Sigmoid colon (tissue), 3 donors: ENCODE measurements around the gene PDZRN4.

ENCODE experiments used
- POLR2A ChIP-seq, 2 donors: fragments of 450-650 bp; IDR thresholded peaks; one replicate each; pipeline ENCODE4 v1.6.1; 2016; ENCODE audit warnings: antibody characterized with exemption in 2 of 2, mild to moderate bottlenecking in 2 of 2, moderate library complexity in 2 of 2
- TF ChIP-seq, protein P1 (sequence below), 4 experiments: fragments of 450-650 bp in 3 of 4; fragments of 200-600 bp in 1 of 4; IDR thresholded peaks; one replicate each; pipeline ENCODE4 v1.5.1; 2016 to 2019; ENCODE audit warnings: antibody characterized with exemption in 4 of 4, mild to moderate bottlenecking in 3 of 4, moderate library complexity in 2 of 4

DNA sequence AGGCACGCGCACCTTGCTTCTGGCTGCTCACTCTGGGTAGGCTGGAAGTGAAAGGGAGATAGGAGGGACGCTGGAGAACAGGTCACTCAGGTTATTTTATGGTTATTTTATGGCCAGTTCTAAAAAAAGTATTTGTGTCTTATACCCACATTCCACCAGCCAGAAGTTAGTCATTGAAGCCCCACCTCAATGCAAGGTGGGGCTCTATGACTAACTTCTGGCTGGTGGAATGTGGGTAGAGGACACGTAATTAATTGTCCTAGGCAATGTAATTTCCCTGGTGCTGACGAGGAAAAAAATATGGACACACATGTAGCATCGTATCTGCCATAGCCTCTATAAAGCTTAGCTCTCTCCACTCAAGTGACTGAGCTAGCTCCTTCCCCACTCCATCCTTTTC lies 104.9 kb downstream of the PDZRN4 start:
- TF ChIP-seq, protein P1, sequence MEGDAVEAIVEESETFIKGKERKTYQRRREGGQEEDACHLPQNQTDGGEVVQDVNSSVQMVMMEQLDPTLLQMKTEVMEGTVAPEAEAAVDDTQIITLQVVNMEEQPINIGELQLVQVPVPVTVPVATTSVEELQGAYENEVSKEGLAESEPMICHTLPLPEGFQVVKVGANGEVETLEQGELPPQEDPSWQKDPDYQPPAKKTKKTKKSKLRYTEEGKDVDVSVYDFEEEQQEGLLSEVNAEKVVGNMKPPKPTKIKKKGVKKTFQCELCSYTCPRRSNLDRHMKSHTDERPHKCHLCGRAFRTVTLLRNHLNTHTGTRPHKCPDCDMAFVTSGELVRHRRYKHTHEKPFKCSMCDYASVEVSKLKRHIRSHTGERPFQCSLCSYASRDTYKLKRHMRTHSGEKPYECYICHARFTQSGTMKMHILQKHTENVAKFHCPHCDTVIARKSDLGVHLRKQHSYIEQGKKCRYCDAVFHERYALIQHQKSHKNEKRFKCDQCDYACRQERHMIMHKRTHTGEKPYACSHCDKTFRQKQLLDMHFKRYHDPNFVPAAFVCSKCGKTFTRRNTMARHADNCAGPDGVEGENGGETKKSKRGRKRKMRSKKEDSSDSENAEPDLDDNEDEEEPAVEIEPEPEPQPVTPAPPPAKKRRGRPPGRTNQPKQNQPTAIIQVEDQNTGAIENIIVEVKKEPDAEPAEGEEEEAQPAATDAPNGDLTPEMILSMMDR (IDR thresholded peaks at IDR 0.05) = no peak
- no peak for TF ChIP-seq POLR2A (IDR thresholded peaks at IDR 0.05)
